Lower leg skin (tissue), 4 donors: Measurements from ENCODE around the gene ZNF384. TPM values are rescaled to one million over a fixed set of nuclear protein-coding genes. Genes with fewer than 3 reads are reported as not detected.

Source experiments
- DNase-seq, 2 donors: peaks; one replicate each; pipeline ENCODE4 v3.0.0-alpha.2; 2019; ENCODE audit warnings: low spot score in 2 of 2
- H3K4me3 ChIP-seq: fragments of 200-600 bp; sonication (generic); 2 replicates; pipeline ENCODE4 v1.5.1; 2017; ENCODE audit warnings: mild to moderate bottlenecking, low read depth; ENCODE audit not compliant: poor library complexity, severe bottlenecking
- CTCF ChIP-seq, 3 donors: fragments of 450-650 bp; IDR thresholded peaks; one replicate each; pipeline ENCODE4 v1.5.1; 2016; ENCODE audit warnings: antibody characterized with exemption in 3 of 3, mild to moderate bottlenecking in 3 of 3, moderate library complexity in 2 of 3
- POLR2A ChIP-seq, 2 donors: fragments of 450-650 bp; IDR thresholded peaks; one replicate each; pipeline ENCODE4 v1.6.1; 2016 to 2017; ENCODE audit warnings: antibody characterized with exemption in 2 of 2, mild to moderate bottlenecking in 1 of 2, moderate library complexity in 1 of 2
- WGBS, 2 donors: methylation state at CpG; one replicate each; pipeline ENCODE4 v1.1.5; 2018; 5-methylcytosine and 5-hydroxymethylcytosine counted together
- intact Hi-C: fragments of 100-400 bp; cut with DNase I; formaldehyde crosslinking; loops from one replicate; pipeline ENCODE4 v1.15.0; 2023; ENCODE audit warnings: low total_unique reads
- total RNA-seq, 4 donors: library from RNA; depleted of rRNA; stranded (reverse); fragments of >200 nt; gene quantifications; one replicate each; pipeline ENCODE4 v1.1.0, GENCODE V29; 2016

The ZNF384 gene
- total RNA-seq, 4 donors from 2014 or later, result 22.7 to 79.9 (median 33.7) TPM

- TF ChIP-seq CTCF (IDR thresholded peaks at IDR 0.05) (no peak), POLR2A (IDR thresholded peaks at IDR 0.05) (no peak)
- WGBS, 2 donors, result 90 to 93% methylated on average over 29 of the region's 29 CpGs
- H3K4me3 ChIP-seq, result no peak overlapping the region
- intact Hi-C loops, result no loop called here
- no peak for DNase-seq
These were observed 68.3 kb downstream of the ZNF384 start for GRCh38 chr12:6620885-6621274.

GRCh38 chr12:6620137-6620884, 68.9 kb downstream of the ZNF384 start:
- DNase-seq, result no peak
- intact Hi-C loops, result no loop called here
- 59 to 75% methylated on average over 62 to 82 of the region's 88 CpGs for WGBS, 2 donors
- TF ChIP-seq CTCF (IDR thresholded peaks at IDR 0.05), result no peak
- no peak for TF ChIP-seq POLR2A (IDR thresholded peaks at IDR 0.05)
- no peak overlapping the region for H3K4me3 ChIP-seq

- H3K4me3 ChIP-seq, result no peak overlapping the region
- intact Hi-C loops, result loop anchor here (5.0 kb wide), 1 partner anchor 209 kb away; the partner anchor contains the start of gene P3H3
- 84% methylated on average over 5 of the region's 5 CpGs for WGBS, 2 donors
- no peak for DNase-seq
- TF ChIP-seq CTCF (IDR thresholded peaks at IDR 0.05), result no peak
- TF ChIP-seq POLR2A (IDR thresholded peaks at IDR 0.05), result no peak
These were observed 70.5 kb downstream of the ZNF384 start for GRCh38 chr12:6618483-6619225.

Other genes with a start within 250 kb of the ZNF384 start
- under 1 TPM in 2 of 4 donors, not detected in 2; 0.16 to 0.89 TPM for gene CD27, start 244.4 kb downstream of the ZNF384 start, total RNA-seq
- 10 to 100 TPM; 11.4 to 23.8 (median 17.6) TPM for gene TAPBPL, start 237.3 kb downstream of the ZNF384 start, total RNA-seq
- 1 to 10 TPM; 2.1 to 6.6 (median 4.4) TPM for gene VAMP1, start 218.7 kb downstream of the ZNF384 start, total RNA-seq
- 10 to 100 TPM; 38.6 to 62.1 (median 58.7) TPM for gene MRPL51, start 196.1 kb downstream of the ZNF384 start, total RNA-seq
- gene NCAPD2, start 195.3 kb downstream of the ZNF384 start, total RNA-seq, result 10 to 100 TPM; 18.5 to 25.9 (median 22.5) TPM
- gene GAPDH, start 154.9 kb downstream of the ZNF384 start, total RNA-seq, result 1,000 to 10,000 TPM; 1,190 to 2,139 (median 1,514) TPM
- gene IFFO1, start 133.3 kb downstream of the ZNF384 start, total RNA-seq, result 1 to 10 TPM; 3.3 to 6.8 (median 4.6) TPM
- 10 to 100 TPM; 16.2 to 24.0 (median 23.4) TPM for gene NOP2, start 121.1 kb downstream of the ZNF384 start, total RNA-seq
- 100 to 1,000 TPM; 167 to 235 (median 205) TPM for gene CHD4, start 82.0 kb downstream of the ZNF384 start, total RNA-seq
- gene LPAR5, start 53.4 kb downstream of the ZNF384 start, total RNA-seq, result 10 to 100 TPM; 11.0 to 16.4 (median 12.4) TPM
- gene ACRBP, start 41.9 kb downstream of the ZNF384 start, total RNA-seq, result 1 to 10 TPM in 2 of 4 donors, under 1 TPM in 2; 0.42 to 8.6 (median 0.76) TPM
- 10 to 100 TPM; 40.8 to 63.6 (median 56.0) TPM for gene ING4, start 26.3 kb downstream of the ZNF384 start, total RNA-seq
- not detected for gene PIANP, start 11.4 kb upstream of the ZNF384 start, total RNA-seq
- gene COPS7A, start 34.7 kb upstream of the ZNF384 start, total RNA-seq, result 10 to 100 TPM; 46.3 to 64.6 (median 56.6) TPM
- gene MLF2, start 63.8 kb upstream of the ZNF384 start, total RNA-seq, result 100 to 1,000 TPM; 140 to 196 (median 175) TPM
- 100 to 1,000 TPM in 2 of 4 donors, 10 to 100 TPM in 2; 91.6 to 131 (median 114) TPM for gene PTMS, start 77.0 kb upstream of the ZNF384 start, total RNA-seq
- 1 to 10 TPM in 1 of 4 donors, under 1 TPM in 1, not detected in 2; 0.52 to 1.1 TPM for gene LAG3, start 83.1 kb upstream of the ZNF384 start, total RNA-seq
- gene CD4, start 100.2 kb upstream of the ZNF384 start, total RNA-seq, result 1 to 10 TPM; 2.9 to 7.0 (median 3.6) TPM
- gene GPR162, start 132.4 kb upstream of the ZNF384 start, total RNA-seq, result 1 to 10 TPM in 2 of 4 donors, under 1 TPM in 1, not detected in 1; 0.65 to 1.4 (median 1.3) TPM
- 10 to 100 TPM in 2 of 4 donors, 1 to 10 TPM in 2; 8.8 to 18.2 (median 11.8) TPM for gene P3H3, start 139.0 kb upstream of the ZNF384 start, total RNA-seq
- 1 to 10 TPM in 1 of 4 donors, under 1 TPM in 2, not detected in 1; 0.17 to 1.2 (median 0.52) TPM for gene GNB3, start 151.6 kb upstream of the ZNF384 start, total RNA-seq
- 1 to 10 TPM; 2.0 to 7.1 (median 2.9) TPM for gene CDCA3, start 161.9 kb upstream of the ZNF384 start, total RNA-seq
- 10 to 100 TPM; 61.9 to 79.3 (median 72.5) TPM for gene USP5, start 162.8 kb upstream of the ZNF384 start, total RNA-seq
- gene TPI1, start 178.2 kb upstream of the ZNF384 start, total RNA-seq, result 100 to 1,000 TPM; 265 to 558 (median 432) TPM
- gene SPSB2, start 183.9 kb upstream of the ZNF384 start, total RNA-seq, result 10 to 100 TPM in 3 of 4 donors, 1 to 10 TPM in 1; 6.8 to 14.7 (median 11.5) TPM
- gene LRRC23, start 215.4 kb upstream of the ZNF384 start, total RNA-seq, result 10 to 100 TPM in 1 of 4 donors, 1 to 10 TPM in 3; 6.4 to 11.5 (median 8.2) TPM
- gene ENO2, start 225.2 kb upstream of the ZNF384 start, total RNA-seq, result 1 to 10 TPM; 3.6 to 7.9 (median 6.1) TPM
- 100 to 1,000 TPM in 1 of 4 donors, 10 to 100 TPM in 3; 33.4 to 115 (median 64.0) TPM for gene ATN1, start 238.6 kb upstream of the ZNF384 start, total RNA-seq